ENCODE data around the gene REC8.
"Not testable (repeated sequence)": the region's sequence is repeated elsewhere in the genome, so short reads cannot be mapped to it uniquely, and the experiment has no call there.

The REC8 gene

GRCh38 chr14:24185026-24185425 lies 13.1 kb downstream of the REC8 start:
- DNase-seq = no peak

GRCh38 chr14:24185741-24186140 lies 13.9 kb downstream of the REC8 start:
- DNase-seq = no peak

GRCh38 chr14:24186831-24187538 lies 15.1 kb downstream of the REC8 start:
- DNase-seq = no peak

GRCh38 chr14:24187539-24187915 lies 15.6 kb downstream of the REC8 start:
- DNase-seq = no peak

GRCh38 chr14:24188251-24189058 lies 16.6 kb downstream of the REC8 start, which contains the start of gene IPO4:
IPO4 (minus strand) TSS chr14:24188816; CDS start chr14:24188787, 29 bp downstream.
- no peak for DNase-seq

GRCh38 chr14:24189059-24189375 lies 17.1 kb downstream of the REC8 start:
- no peak for DNase-seq

GRCh38 chr14:24189460-24189859 lies 17.6 kb downstream of the REC8 start:
- no peak for DNase-seq

- no peak for DNase-seq
Observed at GRCh38 chr14:24190416-24190815, 18.5 kb downstream of the REC8 start.

- no peak for DNase-seq
Observed at GRCh38 chr14:24192933-24193332, 21.1 kb downstream of the REC8 start.

GRCh38 chr14:24194186-24194872 lies 22.4 kb downstream of the REC8 start:
- no peak for DNase-seq

GRCh38 chr14:24194873-24195185 lies 22.9 kb downstream of the REC8 start:
- DNase-seq = no peak

GRCh38 chr14:24195186-24196070 lies 23.5 kb downstream of the REC8 start, which contains the start of gene TM9SF1:
TM9SF1 (minus strand) TSS chr14:24195441; CDS start chr14:24195019, 422 bp downstream.
- DNase-seq = no peak

GRCh38 chr14:24196071-24197055 lies 24.5 kb downstream of the REC8 start:
- DNase-seq = no peak

- no peak for DNase-seq
Observed at GRCh38 chr14:24197056-24197450, 25.2 kb downstream of the REC8 start.

GRCh38 chr14:24198814-24199524 lies 27.1 kb downstream of the REC8 start:
- DNase-seq = no peak

GRCh38 chr14:24202538-24202937 lies 30.7 kb downstream of the REC8 start:
- not testable (repeated sequence) for DNase-seq

- DNase-seq = not testable (repeated sequence)
Observed at GRCh38 chr14:24203249-24203886, 31.5 kb downstream of the REC8 start.

GRCh38 chr14:24204163-24205146 lies 32.6 kb downstream of the REC8 start:
- DNase-seq = no peak
